ENCODE measurements around the gene CAPNS1. TPM values are rescaled to one million over a fixed set of nuclear protein-coding genes. Genes with fewer than 3 reads are reported as not detected.

The CAPNS1 gene
- total RNA-seq, 1 donor from 2014 or later: 478 TPM

- Mint-ChIP-seq H3K36me3 (ENCODE audit: unreplicated experiment) (peaks cover 5% of the 10 kb centered on the region), H3K9me3 (ENCODE audit: unreplicated experiment) (peaks cover 23% of the 10 kb centered on the region), H3K27ac (ENCODE audit: unreplicated experiment) (peak overlapping the region; percentile 92), H3K27me3 (ENCODE audit: unreplicated experiment) (peaks cover 17% of the 10 kb centered on the region), H3K4me3 (ENCODE audit: unreplicated experiment) (peak overlapping the region; percentile 98), H3K4me1 (ENCODE audit: low read depth, unreplicated experiment) (peaks cover 20% of the 10 kb centered on the region)
- DNase-seq: peak; percentile 41
- no peak for TF ChIP-seq CTCF (IDR thresholded peaks at IDR 0.05; ENCODE audit: partially characterized antibody, unreplicated experiment)
Observed at GRCh38 chr19:36113894-36114720, 25.8 kb upstream of the CAPNS1 start.

- H3K4me1 Mint-ChIP-seq (ENCODE audit: low read depth, unreplicated experiment): peaks cover 22% of the 10 kb centered on the region
- no peak for TF ChIP-seq CTCF (IDR thresholded peaks at IDR 0.05; ENCODE audit: partially characterized antibody, unreplicated experiment)
- peaks cover 19% of the 10 kb centered on the region for H3K27me3 Mint-ChIP-seq (ENCODE audit: unreplicated experiment)
- H3K4me3 Mint-ChIP-seq (ENCODE audit: unreplicated experiment): peak within 1 kb of the TSS; percentile 98
- peak within 1 kb of the TSS; percentile 92 for H3K27ac Mint-ChIP-seq (ENCODE audit: unreplicated experiment)
- peaks cover 5% of the 10 kb centered on the region for H3K36me3 Mint-ChIP-seq (ENCODE audit: unreplicated experiment)
- DNase-seq: peak; percentile 98
- H3K9me3 Mint-ChIP-seq (ENCODE audit: unreplicated experiment): peaks cover 23% of the 10 kb centered on the region
Observed at GRCh38 chr19:36114721-36115452, 25.0 kb upstream of the CAPNS1 start, which contains the start of gene POLR2I. POLR2I (minus strand) TSS chr19:36114875; CDS start chr19:36114856, 19 bp downstream.

GRCh38 chr19:36115453-36116343, 24.2 kb upstream of the CAPNS1 start, which contains the start of gene TBCB:
TBCB (plus strand) TSS chr19:36115468; CDS start chr19:36115561, 93 bp downstream.
- Mint-ChIP-seq H3K4me1 (ENCODE audit: low read depth, unreplicated experiment) (peaks cover 26% of the 10 kb centered on the region), H3K27me3 (ENCODE audit: unreplicated experiment) (peaks cover 21% of the 10 kb centered on the region), H3K4me3 (ENCODE audit: unreplicated experiment) (peak within 1 kb of the TSS; percentile 98), H3K9me3 (ENCODE audit: unreplicated experiment) (peaks cover 26% of the 10 kb centered on the region), H3K27ac (ENCODE audit: unreplicated experiment) (peak within 1 kb of the TSS; percentile 92), H3K36me3 (ENCODE audit: unreplicated experiment) (peaks cover 5% of the 10 kb centered on the region)
- peak; percentile 78 for DNase-seq
- no peak for TF ChIP-seq CTCF (IDR thresholded peaks at IDR 0.05; ENCODE audit: partially characterized antibody, unreplicated experiment)

- no peak for TF ChIP-seq CTCF (IDR thresholded peaks at IDR 0.05; ENCODE audit: partially characterized antibody, unreplicated experiment)
- Mint-ChIP-seq H3K36me3 (ENCODE audit: unreplicated experiment) (peaks cover 5% of the 10 kb centered on the region), H3K27ac (ENCODE audit: unreplicated experiment) (peak overlapping the region; percentile 72), H3K9me3 (ENCODE audit: unreplicated experiment) (peaks cover 26% of the 10 kb centered on the region), H3K4me3 (ENCODE audit: unreplicated experiment) (peak overlapping the region; percentile 98), H3K27me3 (ENCODE audit: unreplicated experiment) (peaks cover 21% of the 10 kb centered on the region), H3K4me1 (ENCODE audit: low read depth, unreplicated experiment) (peaks cover 24% of the 10 kb centered on the region)
- no peak for DNase-seq
Observed at GRCh38 chr19:36116344-36116637, 23.6 kb upstream of the CAPNS1 start.
